Fibroblast of pulmonary artery (primary cell): ENCODE results near the gene AGAP1.

Experiments used
- DNase-seq: peaks from one replicate; pipeline ENCODE4 v3.0.0-alpha.2; 2010; ENCODE audit warnings: low read depth
- H3K4me3 ChIP-seq: replicated peaks from 2 replicates; pipeline ENCODE4 v1.5.1; 2011; ENCODE audit warnings: low read depth, mild to moderate bottlenecking, control low read depth, low read length, moderate library complexity
- CTCF ChIP-seq: IDR thresholded peaks from 2 replicates; pipeline ENCODE4 v1.5.1; 2011; ENCODE audit warnings: mild to moderate bottlenecking, control low read depth, low read length, inconsistent platforms; ENCODE audit errors: missing control alignments

The AGAP1 gene

DNA sequence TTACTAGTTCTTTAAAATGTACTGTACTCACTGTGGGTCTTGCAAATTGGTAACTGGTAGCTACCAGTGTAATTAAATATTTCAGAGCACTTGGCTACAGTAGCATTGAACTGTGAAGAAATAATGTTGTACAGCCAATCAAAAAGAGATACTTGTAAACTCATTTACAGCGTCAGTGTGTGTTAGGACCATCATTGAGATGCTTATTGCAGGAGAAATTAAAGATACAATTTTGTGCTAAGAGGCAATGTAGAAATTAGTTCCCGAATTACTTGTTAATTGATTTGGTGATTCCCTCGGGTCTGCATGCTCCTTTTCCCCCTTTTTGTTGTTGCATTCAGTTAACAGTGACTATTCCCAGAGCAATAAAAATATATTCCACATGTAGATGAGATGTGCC lies 330.5 kb downstream of the AGAP1 start:
- TF ChIP-seq CTCF, result no peak
- no peak overlapping the region for H3K4me3 ChIP-seq
- DNase-seq, result no peak

- no peak overlapping the region for H3K4me3 ChIP-seq
- TF ChIP-seq CTCF, result no peak
- DNase-seq, result no peak
These were observed 332.1 kb downstream of the AGAP1 start for GRCh38 chr2:235825946-235826345.

DNA sequence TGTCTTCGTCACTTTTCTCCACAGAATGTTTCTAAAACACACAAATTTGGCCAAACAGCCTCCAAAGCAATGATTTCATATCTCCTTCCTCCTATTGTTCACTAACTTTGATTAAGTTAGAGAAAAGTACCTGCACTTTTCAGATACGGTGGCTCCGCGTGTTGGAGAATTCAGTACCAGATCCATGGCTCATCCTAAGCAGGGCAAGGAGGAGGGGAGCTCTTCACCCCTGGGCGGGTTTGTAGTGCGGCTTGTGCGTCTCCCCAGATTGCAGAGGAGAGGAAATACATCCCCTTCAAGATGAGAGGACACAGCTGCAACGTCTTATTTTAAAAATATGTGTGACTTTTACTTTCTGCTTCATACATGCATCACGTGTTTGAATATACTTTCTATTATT lies 333.0 kb downstream of the AGAP1 start:
- TF ChIP-seq CTCF, result no peak
- no peak for DNase-seq
- H3K4me3 ChIP-seq, result no peak overlapping the region

DNA sequence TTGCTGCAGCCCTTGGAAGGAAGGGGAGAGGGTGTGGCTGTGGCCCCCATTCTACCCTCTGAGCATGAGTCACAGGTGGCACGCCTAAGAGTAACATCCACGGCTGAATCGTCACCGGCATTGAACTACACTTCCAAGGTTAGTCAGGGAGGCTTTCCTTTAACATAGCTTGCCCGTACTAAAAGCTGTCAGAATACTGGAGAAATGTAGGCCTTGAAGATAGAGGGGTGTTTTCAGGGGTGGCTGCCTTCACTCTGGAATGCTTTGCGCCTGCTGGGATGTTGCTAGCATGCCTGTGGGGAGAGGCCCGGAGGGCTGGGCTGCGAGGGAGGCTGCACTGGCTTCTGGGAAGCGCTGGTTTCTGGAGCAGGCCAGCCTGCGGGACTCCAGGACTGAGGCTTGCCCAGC lies 333.7 kb downstream of the AGAP1 start:
- DNase-seq, result peak; percentile 5
- no peak overlapping the region for H3K4me3 ChIP-seq
- no peak for TF ChIP-seq CTCF

DNA sequence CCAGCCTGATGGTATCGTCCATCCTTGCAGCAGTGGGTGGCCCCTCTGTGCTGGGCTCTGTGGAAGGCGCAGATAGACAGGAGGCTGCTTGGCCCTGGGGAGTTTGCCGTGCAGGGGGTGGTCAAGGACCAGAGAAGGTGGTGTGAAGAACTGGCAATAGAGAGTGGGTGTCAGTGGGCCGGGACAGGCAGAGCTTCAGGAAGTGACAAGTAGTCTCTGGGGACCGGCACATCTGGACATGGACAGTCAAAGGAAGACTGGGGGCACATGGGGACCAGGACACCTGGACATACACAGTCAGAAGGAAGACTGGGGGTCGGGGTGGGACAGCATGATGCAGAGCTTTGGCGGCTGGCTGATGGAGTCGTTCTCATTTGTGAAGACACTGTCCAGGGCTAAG lies 335.9 kb downstream of the AGAP1 start:
- no peak for TF ChIP-seq CTCF
- no peak overlapping the region for H3K4me3 ChIP-seq
- no peak for DNase-seq

DNA sequence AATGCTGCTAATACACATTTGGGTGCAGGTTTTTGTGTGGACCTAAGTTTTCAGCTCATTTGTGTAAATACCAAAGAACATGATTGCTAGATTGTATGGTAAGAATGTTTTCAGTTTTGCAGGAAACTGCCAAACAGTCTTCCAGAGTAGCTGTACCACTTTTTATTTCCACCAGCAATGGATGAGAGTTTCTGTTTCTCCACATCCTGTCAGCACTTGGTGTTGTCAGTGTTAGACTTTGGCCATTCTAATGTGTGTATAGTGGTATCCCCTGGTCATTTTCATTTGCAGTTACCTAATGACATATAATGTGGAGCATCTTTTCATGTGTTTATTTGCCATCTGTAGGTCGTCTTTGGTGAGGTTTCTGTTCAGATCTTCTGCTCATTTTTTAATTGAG lies 337.9 kb downstream of the AGAP1 start:
- no peak for TF ChIP-seq CTCF
- no peak overlapping the region for H3K4me3 ChIP-seq
- DNase-seq, result no peak

- no peak overlapping the region for H3K4me3 ChIP-seq
- DNase-seq, result no peak
- no peak for TF ChIP-seq CTCF
These were observed 339.1 kb downstream of the AGAP1 start for GRCh38 chr2:235832941-235833340.
